SK-N-MC (cell line): ENCODE data around the gene CCDC82.

ENCODE experiments used
- DNase-seq: peaks from one replicate; pipeline ENCODE4 v3.0.0-alpha.2; 2011; ENCODE audit warnings: low read depth, low spot score
- H3K27ac ChIP-seq: fragments of 200-600 bp; sonication (generic); 2 replicates; pipeline ENCODE4 v1.5.1; 2016; ENCODE audit warnings: mixed run types
- H3K36me3 ChIP-seq: fragments of 200-600 bp; sonication (generic); 2 replicates; pipeline ENCODE4 v1.6.1; 2017; ENCODE audit warnings: antibody characterized with exemption, low read length, mixed read lengths; ENCODE audit not compliant: insufficient read depth
- H3K4me3 ChIP-seq: fragments of 200-600 bp; sonication (generic); 2 replicates; pipeline ENCODE4 v1.5.1; 2016
- H3K9ac ChIP-seq: fragments of 200-600 bp; sonication (generic); 2 replicates; pipeline ENCODE4 v1.8.0; 2017; ENCODE audit warnings: mixed run types, mixed read lengths; ENCODE audit not compliant: insufficient read length
- H3K9me3 ChIP-seq: fragments of 200-600 bp; sonication (generic); 2 replicates; pipeline ENCODE4 v1.6.1; 2017; ENCODE audit warnings: low read depth, mild to moderate bottlenecking, antibody characterized with exemption, low read length, moderate library complexity, mixed read lengths
- EZH2 ChIP-seq: fragments of 200-600 bp; sonication (generic); IDR thresholded peaks from one replicate; pipeline ENCODE4 v1.6.1; 2017; ENCODE audit warnings: antibody characterized with exemption
- FOXP2 ChIP-seq: optimal IDR thresholded peaks from 2 replicates; pipeline ENCODE3; 2011; ENCODE audit warnings: mild to moderate bottlenecking, moderate library complexity; ENCODE audit not compliant: insufficient read depth; ENCODE audit errors: extremely low read length, control extremely low read depth
- POLR2AphosphoS5 ChIP-seq: IDR thresholded peaks from 2 replicates; pipeline ENCODE4 v1.6.1; 2012; ENCODE audit warnings: mild to moderate bottlenecking, low read depth, low read length, borderline replicate concordance

Gene CCDC82

GRCh38 chr11:96326959-96327358, 62.8 kb downstream of the CCDC82 start:
- no peak for DNase-seq
- Histone ChIP-seq H3K4me3 (no peak overlapping the region), H3K9ac (no peak overlapping the region), H3K9me3 (no peaks in the 10 kb centered on the region), H3K27ac (no peak overlapping the region), H3K36me3 (no peaks in the 10 kb centered on the region)
- TF ChIP-seq POLR2AphosphoS5 (no peak), FOXP2 (no peak), EZH2 (no peak)

- H3K9ac ChIP-seq, result no peak overlapping the region
- DNase-seq, result no peak
- H3K36me3 ChIP-seq, result no peaks in the 10 kb centered on the region
- H3K27ac ChIP-seq, result no peak overlapping the region
- H3K4me3 ChIP-seq, result no peak overlapping the region
- no peaks in the 10 kb centered on the region for H3K9me3 ChIP-seq
- TF ChIP-seq POLR2AphosphoS5 (no peak), EZH2 (no peak), FOXP2 (no peak)
Observed at GRCh38 chr11:96324912-96325311, 64.8 kb downstream of the CCDC82 start.

- Histone ChIP-seq H3K27ac (no peak overlapping the region), H3K9me3 (no peaks in the 10 kb centered on the region), H3K9ac (no peak overlapping the region), H3K36me3 (no peaks in the 10 kb centered on the region), H3K4me3 (no peak overlapping the region)
- DNase-seq, result no peak
- TF ChIP-seq EZH2 (no peak), POLR2AphosphoS5 (no peak), FOXP2 (no peak)
Observed at GRCh38 chr11:96323642-96323985, 66.1 kb downstream of the CCDC82 start.

- no peak for DNase-seq
- H3K9ac ChIP-seq, result no peak overlapping the region
- H3K36me3 ChIP-seq, result no peaks in the 10 kb centered on the region
- no peak for TF ChIP-seq POLR2AphosphoS5
- TF ChIP-seq EZH2, result no peak
- no peak for TF ChIP-seq FOXP2
- H3K9me3 ChIP-seq, result no peaks in the 10 kb centered on the region
- H3K4me3 ChIP-seq, result no peak overlapping the region
- H3K27ac ChIP-seq, result no peak overlapping the region
Observed at GRCh38 chr11:96322775-96323641, 66.7 kb downstream of the CCDC82 start.

- no peak overlapping the region for H3K9ac ChIP-seq
- DNase-seq, result no peak
- no peak overlapping the region for H3K4me3 ChIP-seq
- TF ChIP-seq POLR2AphosphoS5 (no peak), FOXP2 (no peak), EZH2 (no peak)
- no peaks in the 10 kb centered on the region for H3K36me3 ChIP-seq
- no peak overlapping the region for H3K27ac ChIP-seq
- no peaks in the 10 kb centered on the region for H3K9me3 ChIP-seq
Observed at GRCh38 chr11:96321091-96321490, 68.6 kb downstream of the CCDC82 start.

GRCh38 chr11:96319898-96320656, 69.6 kb downstream of the CCDC82 start:
- Histone ChIP-seq H3K9ac (no peak overlapping the region), H3K4me3 (no peak overlapping the region), H3K36me3 (no peaks in the 10 kb centered on the region), H3K27ac (no peak overlapping the region), H3K9me3 (no peaks in the 10 kb centered on the region)
- TF ChIP-seq EZH2 (no peak), POLR2AphosphoS5 (no peak), FOXP2 (no peak)
- no peak for DNase-seq

GRCh38 chr11:96318850-96319249, 70.9 kb downstream of the CCDC82 start:
- no peak for DNase-seq
- H3K27ac ChIP-seq, result no peak overlapping the region
- H3K36me3 ChIP-seq, result no peaks in the 10 kb centered on the region
- H3K9ac ChIP-seq, result no peak overlapping the region
- no peak overlapping the region for H3K4me3 ChIP-seq
- H3K9me3 ChIP-seq, result no peaks in the 10 kb centered on the region
- TF ChIP-seq POLR2AphosphoS5 (no peak), FOXP2 (no peak), EZH2 (no peak)

- Histone ChIP-seq H3K9me3 (no peaks in the 10 kb centered on the region), H3K27ac (no peak overlapping the region), H3K36me3 (no peaks in the 10 kb centered on the region), H3K9ac (no peak overlapping the region), H3K4me3 (no peak overlapping the region)
- TF ChIP-seq POLR2AphosphoS5, result no peak
- no peak for TF ChIP-seq FOXP2
- TF ChIP-seq EZH2, result no peak
- DNase-seq, result no peak
Observed at GRCh38 chr11:96318399-96318798, 71.3 kb downstream of the CCDC82 start.

- no peak overlapping the region for H3K9ac ChIP-seq
- H3K9me3 ChIP-seq, result no peaks in the 10 kb centered on the region
- TF ChIP-seq EZH2 (no peak), FOXP2 (no peak), POLR2AphosphoS5 (no peak)
- H3K27ac ChIP-seq, result no peak overlapping the region
- no peaks in the 10 kb centered on the region for H3K36me3 ChIP-seq
- no peak for DNase-seq
- no peak overlapping the region for H3K4me3 ChIP-seq
Observed at GRCh38 chr11:96317985-96318384, 71.7 kb downstream of the CCDC82 start.
